ENCODE results near the gene TLE3.

Gene TLE3

DNA sequence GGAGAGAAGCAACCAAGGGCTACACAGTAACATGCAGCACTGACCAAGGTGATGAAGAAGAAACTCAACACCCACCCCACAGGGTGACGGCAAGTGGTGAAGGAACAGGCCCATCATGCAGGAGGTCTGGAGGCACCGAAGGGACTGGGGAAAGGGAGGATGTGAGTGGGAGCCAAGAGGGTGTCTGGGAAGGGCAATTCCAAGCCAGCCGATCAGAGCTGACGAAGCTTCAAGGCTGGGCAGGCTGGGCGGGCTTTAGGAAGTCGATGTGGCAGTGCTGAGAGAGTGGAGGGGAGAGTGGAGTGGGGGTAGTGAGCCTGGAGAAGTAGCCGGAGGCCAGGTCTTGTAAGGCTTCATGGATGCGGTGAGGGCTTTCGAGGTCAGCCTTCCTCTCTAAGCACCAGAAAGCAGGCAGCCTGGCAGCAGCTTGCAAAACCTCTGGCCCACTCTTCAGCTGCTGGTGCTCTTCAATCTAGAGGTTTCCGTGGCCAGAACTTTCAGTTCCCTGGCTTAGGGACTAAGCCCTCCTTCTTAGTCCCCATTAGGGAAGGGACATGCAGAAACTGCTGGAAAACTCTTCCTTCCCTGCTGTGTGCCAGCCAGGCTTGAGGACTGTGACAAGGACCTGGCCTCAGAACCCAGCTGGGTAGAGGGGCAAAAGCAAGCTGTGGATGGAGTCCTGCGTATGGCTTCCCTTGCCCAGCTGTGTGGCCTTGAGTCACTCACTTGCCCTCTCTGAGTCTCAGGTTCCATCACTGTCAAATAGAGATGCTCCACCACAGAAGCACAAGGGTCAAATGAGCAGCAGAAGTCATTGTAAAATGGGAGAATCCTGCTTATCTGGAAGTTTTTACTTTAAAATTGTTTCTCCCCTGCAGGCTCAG, 72.1 kb downstream of the TLE3 start:
- DNase-seq = no peak

DNA sequence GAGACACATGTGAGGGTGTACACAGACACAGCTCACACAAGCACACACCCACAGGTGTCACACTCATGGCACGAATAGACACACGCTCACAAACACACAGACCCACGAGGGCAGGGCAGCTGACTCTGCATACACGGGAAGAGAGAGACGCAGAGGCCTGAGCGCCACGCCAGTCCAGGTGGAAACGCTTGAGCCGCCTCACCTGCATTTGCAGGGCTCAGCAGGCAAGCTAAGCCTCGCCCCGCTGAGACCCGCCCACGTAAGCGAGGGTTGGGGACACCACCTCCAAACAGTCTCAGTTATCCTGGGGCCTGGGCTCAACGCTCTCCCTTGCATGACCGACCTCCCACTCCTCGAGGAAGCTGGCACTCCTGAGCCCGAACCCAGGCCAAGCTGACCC, 73.2 kb downstream of the TLE3 start:
- DNase-seq = no peak

DNA sequence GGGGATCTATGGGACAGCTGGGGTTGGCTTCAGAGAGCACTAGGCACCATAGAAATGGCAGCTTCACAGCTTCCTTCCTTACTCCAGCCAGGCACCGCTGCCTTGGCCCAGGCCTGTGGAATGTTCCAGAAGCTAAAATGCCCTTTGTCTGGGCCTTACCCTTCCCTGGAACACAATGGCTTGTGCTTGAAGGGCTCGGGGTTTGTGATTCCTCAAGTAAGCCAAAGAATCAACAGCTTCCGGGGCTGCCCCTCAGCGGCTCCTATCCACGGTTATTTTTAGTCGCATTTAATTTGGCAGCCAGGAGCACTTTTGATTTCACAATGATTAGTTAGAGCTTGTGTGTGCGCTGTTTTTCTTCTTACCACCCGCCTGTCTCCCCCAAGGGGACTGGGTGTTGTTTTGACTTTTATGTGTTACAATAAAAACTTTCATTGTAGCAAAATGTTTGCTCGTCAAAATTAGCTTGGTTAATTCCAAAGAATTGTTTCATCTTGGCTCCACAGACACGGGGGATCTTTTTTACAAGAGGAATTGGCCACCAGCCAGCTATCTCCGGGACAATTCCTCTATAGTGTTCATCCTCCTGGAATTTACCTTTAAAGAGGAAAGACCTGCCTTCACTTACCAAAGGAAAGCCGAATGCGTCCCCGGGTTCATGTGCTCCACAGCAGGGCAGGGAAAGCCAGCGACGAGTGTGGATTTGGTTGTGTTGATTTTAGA, 73.8 kb downstream of the TLE3 start:
- no peak for DNase-seq

DNA sequence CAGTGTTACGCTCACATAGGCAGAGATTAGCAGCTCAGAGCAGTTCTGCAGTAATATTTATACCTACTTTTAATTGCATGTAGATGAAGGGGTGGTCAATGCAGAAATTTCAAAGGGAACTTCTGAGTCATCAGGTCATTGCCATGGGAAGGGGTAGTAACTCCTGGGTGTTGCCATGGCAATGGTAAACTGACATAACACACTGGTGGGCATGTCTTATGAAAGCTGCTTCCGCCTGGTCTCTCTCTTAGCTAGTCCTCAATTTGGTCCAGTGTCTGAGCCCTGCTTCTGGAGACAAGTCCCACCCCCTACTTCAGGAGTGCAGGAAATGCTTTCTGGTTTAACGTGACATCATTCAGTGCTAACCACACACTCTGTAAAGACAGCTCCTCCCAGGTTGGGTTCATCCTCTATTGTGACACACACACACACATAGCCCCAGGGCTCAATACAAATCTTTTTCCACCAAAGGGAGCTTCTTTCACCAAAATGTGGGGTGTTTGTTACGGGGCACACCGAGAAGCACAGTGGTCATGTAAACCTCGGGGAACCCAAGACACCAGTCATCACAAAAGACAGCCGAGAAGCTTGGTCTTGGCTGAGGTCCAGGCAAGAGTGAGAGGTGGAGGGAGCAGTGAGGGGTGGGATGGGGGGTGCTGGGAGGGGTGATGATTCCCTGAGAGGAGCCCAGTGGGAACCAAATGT, 74.5 kb downstream of the TLE3 start:
- no peak for DNase-seq

DNA sequence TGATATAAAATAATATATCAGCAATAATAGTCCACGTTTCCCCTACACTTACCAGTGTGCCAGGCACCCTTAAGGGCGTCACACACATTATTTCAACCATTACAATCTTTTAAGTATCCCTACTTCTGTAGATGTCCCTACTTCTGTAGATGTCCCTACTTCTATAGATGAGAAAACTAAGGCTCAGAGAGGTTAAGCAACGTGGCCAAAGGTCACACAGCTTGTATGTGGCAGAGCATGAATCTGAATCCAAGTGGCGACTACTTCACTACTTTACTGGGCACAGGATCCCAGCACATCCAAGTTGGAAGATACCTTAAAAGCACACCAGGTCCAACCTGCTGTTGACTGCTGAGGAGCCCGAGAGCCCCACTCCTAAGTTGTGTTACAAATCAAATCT, 77.5 kb downstream of the TLE3 start:
- DNase-seq = no peak

DNA sequence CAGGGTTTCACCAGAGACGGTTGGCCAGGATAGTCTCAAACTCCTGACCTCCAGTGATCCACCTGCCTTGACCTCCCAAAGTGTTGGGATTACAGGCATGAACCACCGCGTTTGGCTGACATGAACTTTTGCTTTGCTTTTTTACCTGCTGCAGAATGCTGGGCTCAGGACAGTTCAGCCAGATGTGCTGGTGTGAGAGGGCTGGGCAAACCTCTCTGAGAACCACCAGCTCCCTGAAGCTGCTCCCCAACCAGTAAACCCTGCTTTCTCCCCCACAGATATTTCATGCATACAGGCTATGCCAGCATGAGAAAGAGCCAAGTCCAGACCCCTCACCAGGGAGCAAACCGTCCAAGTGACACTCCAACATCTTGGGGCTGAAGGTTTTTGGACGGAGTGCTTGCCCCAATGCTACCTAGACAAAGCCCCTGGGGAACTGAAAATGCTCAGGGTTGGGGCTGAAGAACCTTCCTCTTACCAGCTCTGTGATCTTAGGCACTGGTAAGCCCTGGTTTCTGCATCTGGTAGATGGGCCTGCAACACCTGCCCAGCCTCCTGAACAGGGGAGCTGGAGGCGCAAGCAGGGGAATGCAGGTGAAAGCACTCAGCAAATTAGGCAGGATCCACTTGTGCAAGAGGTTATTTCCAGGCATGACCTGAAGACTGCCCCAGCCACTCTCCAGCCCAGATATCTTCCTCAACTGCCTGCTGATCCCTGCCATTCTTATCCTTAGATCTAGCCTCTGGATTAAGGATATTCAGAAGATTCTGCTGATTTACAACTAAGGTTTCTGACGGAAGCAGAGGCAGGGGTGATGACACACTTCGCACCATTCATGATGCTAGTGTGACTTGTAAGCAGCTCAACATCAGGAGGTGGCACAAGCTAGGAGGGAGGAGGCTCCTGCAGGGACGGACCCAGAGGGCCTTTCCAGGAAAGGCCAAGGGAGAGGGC, 78.8 kb downstream of the TLE3 start:
- DNase-seq = no peak

DNA sequence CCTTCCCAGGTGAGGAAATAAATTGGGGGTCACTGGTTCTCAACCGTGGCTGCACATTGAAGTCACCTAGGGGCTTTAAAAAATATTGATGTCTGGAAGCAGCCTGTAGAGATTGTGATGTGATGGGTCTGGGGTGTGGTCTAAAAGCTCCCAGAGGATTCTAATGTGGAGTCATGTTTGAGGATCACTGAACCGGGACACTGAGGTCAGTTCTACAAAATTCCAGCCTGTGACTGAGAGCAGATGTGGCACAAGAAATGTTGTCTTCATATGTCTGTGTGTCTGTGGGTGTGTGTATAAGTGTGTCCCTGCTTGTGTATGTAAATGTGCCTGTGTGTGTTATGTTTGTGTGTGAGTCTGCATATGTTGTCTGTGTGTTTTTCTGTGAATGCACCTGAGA, 79.9 kb downstream of the TLE3 start:
- no peak for DNase-seq

DNA sequence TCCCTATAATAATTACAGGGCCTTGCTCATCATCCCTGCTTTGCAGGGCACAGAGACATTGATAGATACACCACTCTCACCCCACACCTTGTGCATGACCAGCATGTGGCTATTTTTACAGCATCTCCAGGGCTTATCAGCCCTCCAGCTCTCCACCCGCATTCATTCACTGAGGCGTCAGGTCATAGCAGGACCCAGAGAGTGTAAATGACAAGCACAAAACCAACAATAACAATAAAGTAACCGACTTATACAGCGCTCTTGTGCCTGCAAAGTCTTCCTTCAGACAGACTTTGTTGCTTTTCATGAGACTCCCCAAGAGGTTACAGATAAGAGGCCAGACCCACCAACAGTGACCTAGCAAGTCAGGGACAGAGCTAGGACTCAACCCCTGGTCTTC, 80.7 kb downstream of the TLE3 start:
- no peak for DNase-seq

DNA sequence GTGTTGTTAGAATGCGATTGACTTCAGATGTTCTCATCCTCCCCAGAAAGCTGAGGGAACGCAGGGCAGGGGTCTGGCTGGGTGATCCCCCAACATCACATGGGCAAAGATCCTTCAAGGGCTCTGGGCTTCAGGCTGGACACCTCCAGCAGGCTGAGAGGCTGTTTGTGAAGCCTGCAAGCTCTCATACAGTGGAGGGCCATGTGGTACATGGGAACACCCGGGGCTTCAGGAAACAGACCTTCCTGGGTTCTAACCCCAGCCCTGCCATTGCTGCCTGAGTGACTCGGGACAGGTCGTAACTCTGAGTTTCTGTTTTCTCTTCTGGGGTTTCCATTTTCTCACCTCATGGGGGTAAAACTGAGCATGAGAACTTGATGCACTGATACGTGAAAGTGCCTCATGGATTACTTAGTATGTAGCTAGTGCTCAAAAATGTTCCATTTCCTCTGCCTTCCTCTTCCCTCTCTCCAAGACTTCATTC, 81.2 kb downstream of the TLE3 start:
- no peak for DNase-seq

DNA sequence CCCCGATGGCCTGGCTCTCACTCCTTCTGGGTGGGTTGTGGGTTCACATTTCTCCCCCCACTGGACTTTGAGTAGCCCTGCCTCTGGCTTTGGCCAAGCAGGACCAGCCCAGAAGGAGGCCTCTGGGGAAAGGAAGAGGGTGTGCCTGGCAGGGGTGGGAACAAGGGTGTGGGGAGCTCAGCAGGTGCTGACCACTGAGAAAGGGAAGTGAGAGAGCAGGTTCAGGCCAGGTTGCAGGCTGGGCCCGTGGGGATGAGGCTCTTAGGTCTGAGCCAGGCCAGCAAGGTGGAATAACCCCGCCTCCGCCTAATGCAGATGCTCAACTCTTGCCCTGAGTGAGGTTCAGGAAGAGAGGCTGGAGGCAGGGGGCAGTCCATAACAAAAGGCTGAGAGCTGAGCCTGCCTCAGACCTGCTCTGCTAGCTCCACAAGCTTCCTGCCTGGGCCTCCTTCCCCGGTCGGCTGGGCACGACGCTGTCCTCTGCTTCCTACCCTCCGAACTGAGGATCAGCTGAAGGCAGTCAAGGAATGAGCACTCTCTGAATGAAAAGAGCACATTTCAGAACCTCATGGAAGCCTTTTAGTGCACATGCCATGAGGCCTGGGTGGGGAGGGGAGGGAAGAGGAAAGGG, 82.7 kb downstream of the TLE3 start:
- no peak for DNase-seq

DNA sequence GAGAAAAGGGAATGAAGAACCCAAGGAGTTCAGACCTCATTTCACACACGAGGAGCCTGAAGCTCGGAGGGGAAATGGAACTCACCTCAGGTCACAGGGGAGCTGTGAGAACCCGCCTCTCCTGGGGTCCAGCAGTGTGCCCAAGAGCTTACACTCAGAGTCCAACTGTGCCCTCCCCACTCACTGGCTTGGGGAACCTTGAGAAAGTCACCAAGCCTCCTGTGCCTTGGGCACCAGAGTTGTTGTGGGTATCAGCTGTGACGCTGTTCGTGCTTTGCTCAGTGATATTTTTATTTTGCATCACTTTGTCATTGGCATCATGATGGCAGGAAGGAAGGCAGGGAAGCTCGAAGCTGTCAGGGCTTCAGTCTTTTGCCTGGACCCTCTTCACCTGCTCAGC, 83.4 kb downstream of the TLE3 start:
- DNase-seq = no peak

DNA sequence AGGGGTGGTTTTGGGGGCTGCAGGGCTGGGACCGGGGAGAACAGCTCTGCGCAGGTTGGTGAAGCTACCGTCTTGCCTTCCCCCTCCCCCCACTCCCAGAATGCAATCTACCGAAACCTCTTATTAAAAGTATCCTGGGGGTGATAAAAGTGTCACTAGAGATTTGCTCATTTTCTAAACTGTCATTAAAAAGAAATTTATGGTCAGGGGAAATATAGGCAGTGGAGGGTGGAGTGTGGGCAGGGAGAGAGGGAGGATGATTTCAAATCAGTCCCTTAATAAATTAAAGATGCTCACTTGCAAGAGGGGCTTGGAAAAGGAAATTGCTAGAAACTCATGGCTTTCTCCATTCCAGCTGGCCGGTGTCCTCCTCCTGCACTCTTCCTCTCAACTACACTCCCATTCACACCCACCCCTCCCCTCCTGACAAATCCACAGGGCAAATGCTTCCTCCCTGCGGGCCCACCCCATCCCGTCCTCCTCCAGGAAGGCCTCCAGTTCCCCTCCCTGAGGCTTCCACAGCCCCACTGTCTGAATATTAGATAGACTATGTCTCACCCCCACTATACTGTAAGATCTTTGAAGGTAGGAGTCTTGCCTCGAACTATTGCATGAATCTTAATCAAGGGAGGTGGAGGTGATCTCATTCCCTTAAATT, 83.9 kb downstream of the TLE3 start:
- no peak for DNase-seq

DNA sequence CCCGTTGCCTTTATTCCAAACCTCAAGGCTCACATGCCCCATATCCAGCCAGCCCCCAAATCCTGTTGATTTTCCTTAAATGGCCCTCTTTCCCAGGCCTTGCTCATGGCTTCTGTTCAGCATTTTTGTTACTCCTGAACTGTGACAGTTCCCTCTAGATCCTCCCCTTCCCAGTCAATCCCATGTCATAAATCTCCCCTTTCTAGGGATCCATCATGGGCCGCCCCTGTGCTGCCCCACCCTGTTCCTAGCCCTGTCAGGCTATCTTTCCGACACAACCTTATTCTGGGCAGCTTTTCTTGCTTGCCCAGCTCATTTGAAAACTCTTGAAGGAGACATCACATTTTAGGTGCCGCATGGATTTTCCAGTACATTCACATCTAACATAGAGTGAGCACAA, 84.8 kb downstream of the TLE3 start:
- no peak for DNase-seq

DNA sequence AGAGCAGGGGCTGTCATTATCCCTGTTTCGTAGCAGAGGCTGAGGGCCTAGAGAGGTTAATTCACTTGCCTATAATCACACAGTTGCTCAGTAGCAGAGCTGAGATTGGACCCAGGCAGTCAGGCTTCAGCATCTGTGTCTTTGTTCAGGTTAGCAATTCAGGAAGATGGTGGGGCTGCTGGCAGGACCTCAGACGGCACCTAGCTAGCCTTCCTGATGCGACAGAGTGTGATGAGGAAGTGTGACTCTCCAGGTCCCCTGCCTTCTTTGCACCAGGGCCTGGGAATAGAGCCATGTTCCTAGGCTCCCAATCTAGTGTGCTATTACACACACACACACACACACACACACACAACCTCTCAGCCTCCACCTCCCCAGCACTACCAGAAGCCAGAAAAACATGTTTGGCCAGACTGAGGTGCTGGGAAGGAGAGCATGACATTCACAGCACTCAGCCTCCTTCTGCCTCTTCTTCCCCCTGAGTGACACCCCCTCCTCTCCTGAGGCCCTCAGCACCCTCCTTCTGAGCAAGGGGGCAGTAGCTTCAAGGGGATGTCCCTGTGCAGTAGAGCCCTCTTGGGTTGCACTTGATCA, 88.9 kb downstream of the TLE3 start:
- no peak for DNase-seq

DNA sequence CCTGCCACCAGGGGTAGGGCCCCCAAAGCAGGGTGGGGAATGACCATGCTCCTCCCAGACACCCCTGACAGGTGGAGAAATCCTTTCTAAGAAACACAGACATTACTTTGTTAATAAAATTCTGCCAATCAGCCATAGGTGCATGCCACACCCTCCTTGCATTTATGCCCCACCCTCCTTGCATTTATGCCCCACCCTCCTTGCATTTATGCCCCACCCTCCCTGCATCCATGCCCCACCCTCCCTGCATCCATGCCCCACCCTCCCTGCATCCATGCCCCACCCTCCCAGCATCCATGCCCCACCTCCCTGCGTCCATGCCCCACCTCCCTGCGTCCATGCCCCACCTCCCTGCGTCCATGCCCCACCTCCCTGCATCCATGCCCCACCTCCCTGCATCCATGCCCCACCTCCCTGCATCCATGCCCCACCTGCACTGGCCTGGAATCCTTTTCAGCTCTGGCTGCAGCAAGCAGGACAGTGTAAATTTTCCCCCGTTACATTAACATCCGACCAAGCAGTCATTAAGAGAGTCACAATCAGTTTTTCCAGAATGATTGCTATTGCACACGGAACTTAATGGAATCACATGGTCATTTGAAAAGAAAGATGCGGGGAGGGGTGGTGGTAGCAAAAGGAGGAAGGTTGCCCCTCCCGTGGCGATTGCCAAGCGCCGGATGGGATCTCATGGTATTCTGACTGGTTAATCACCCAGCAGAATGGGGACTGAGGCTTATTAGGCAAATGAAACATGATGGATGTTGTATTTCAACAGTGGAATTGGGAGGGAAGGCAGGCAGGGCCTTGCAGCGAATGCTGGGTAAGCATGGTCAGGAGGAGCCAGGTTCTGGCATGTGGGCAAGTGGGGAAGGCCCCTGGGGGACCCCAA, 91.2 kb downstream of the TLE3 start:
- no peak for DNase-seq

DNA sequence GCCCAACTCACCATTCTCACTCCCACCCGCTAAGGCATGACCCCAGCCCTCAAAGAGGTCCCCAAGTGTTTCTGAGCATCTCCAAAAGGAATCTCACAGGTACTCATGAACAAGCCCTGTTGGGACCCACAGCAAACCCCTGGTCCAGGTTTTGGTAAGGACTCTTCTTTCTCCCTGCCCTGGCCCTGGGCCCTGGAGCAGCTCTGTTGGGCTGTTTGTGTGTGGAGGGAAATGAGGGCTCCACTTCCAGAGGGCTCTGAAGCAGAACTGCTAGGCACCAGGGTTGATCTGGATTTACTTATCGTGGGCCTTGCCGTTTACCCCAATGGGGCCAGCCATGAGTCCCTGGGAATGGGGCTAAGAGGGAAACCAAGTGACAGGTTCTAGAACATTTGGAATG, 92.9 kb downstream of the TLE3 start:
- DNase-seq = no peak

DNA sequence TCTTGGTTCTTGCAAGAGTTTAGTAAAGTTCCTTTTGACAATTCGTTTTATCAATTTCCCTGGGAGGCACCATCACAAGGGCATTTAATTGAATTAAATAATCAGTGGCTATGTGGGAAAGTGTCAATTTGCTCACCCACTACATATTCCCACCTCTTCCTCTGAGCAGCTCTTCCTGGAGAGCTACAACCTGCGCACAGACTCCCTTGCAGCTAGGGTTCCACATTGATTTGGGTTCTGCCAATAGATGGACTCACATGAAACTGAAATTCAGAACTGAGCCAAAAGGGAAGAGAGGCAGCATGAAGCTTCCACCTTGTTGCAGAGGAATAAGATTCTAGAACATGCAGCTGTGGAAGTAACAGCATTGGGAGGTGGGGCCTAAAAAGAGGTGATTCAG, 94.8 kb downstream of the TLE3 start:
- no peak for DNase-seq

DNA sequence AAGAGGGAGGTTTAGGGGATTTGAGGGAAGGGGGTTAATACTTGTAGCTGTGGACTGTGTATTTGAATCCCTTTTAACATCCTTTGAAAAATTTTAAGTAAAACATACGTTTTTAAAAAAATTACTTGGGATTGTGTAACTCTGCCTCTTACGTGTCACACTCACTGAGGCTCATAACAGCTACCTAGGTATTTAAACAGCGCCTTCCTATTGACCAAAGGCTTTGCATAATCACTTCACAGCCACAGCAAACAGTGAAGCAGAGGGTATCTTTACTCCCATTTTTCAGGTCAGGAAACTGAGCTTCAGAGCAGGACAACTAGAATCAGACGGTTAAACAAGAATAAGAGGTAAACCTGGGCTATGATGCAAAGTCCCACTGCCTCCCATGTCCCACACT, 95.9 kb downstream of the TLE3 start:
- DNase-seq = no peak

DNA sequence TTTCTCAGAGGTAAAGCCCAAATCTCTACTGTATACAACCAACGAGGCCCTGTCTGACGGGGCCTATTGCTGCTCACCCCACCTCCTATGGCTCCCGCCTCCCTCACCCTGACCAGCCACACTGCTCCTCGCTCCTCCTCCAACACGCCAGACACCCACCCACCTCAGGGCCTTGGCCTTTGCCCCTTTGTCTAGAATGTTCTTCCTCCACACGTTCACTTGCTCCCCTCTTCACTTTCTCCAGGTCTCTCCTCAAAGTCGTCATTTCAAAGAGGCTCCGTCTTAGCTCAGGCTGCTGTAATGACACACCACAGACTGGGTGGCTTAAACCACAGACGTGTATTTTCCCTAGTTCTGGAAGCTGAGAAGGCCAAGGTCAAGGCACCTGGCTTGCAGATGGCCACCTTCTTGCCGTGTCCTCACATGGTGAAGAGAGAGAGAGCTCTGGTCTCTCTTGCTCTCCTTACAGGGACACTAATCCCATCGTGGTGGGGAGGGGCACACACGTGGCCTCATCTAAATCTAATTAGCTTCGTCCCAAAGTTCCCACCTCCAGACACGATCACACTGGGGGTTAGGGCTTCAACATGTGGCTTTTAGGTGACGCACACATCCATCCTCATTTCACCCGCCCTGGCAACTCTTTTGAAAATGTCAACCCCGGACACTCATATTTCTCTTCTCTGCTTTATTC, 98.2 kb downstream of the TLE3 start:
- DNase-seq = no peak

All from NCI-H2081 treated with DMSO at 0.1 percent for 48 hours (cell line).